Suprapubic skin (tissue), 4 donors: ENCODE measurements around the gene NCLN. TPM values are rescaled to one million over a fixed set of nuclear protein-coding genes. Genes with fewer than 3 reads are reported as not detected.

Experiments
- DNase-seq, 2 donors: peaks; one replicate each; pipeline ENCODE4 v3.0.0-alpha.2; 2019; ENCODE audit warnings: low spot score in 2 of 2
- H3K27ac ChIP-seq: fragments of 200-600 bp; sonication (generic); one replicate; pipeline ENCODE4 v1.5.1; 2019
- H3K27me3 ChIP-seq: fragments of 200-600 bp; sonication (generic); one replicate; pipeline ENCODE4 v1.5.1; 2019
- H3K36me3 ChIP-seq: fragments of 200-600 bp; sonication (generic); one replicate; pipeline ENCODE4 v1.5.1; 2019
- H3K4me1 ChIP-seq: fragments of 200-600 bp; sonication (generic); one replicate; pipeline ENCODE4 v1.5.1; 2019
- H3K4me3 ChIP-seq: fragments of 200-600 bp; sonication (generic); one replicate; pipeline ENCODE4 v1.5.1; 2019; ENCODE audit warnings: mild to moderate bottlenecking
- H3K9me3 ChIP-seq: fragments of 200-600 bp; sonication (generic); one replicate; pipeline ENCODE4 v1.5.1; 2019
- CTCF ChIP-seq, 2 donors: fragments of 200-600 bp in 1 of 2; fragments of 450-650 bp in 1 of 2; sonication (generic) in 1 of 2; IDR thresholded peaks; one replicate each; pipeline ENCODE4 v1.5.1; 2016 to 2019; ENCODE audit warnings: antibody characterized with exemption in 2 of 2, mild to moderate bottlenecking in 1 of 2, moderate library complexity in 1 of 2
- EP300 ChIP-seq: sonication (generic); formaldehyde crosslinking; IDR thresholded peaks from one replicate; pipeline ENCODE4 v1.6.1; 2017; ENCODE audit warnings: antibody characterized with exemption
- POLR2A ChIP-seq, 2 donors: fragments of 450-650 bp; IDR thresholded peaks; one replicate each; pipeline ENCODE4 v1.6.1; 2017; ENCODE audit warnings: antibody characterized with exemption in 2 of 2, mild to moderate bottlenecking in 2 of 2, moderate library complexity in 2 of 2
- POLR2AphosphoS5 ChIP-seq, 3 donors: sonication (generic); formaldehyde crosslinking; IDR thresholded peaks; one replicate each; pipeline ENCODE4 v1.6.1; 2017; ENCODE audit warnings: antibody characterized with exemption in 3 of 3
- WGBS: methylation state at CpG from one replicate; pipeline ENCODE4 v1.1.5; 2018; 5-methylcytosine and 5-hydroxymethylcytosine counted together
- total RNA-seq, 4 donors: library from RNA; depleted of rRNA; stranded (reverse); fragments of >200 nt; gene quantifications; one replicate each; pipeline ENCODE4 v1.1.0, GENCODE V29; 2016

The NCLN gene
- total RNA-seq, 4 donors from 2014 or later: 31.1 to 66.7 (median 35.0) TPM

GRCh38 chr19:3192228-3192635, 6.5 kb downstream of the NCLN start:
- TF ChIP-seq EP300 (no peak), POLR2A (IDR thresholded peaks at IDR 0.05) (no peak), CTCF (IDR thresholded peaks at IDR 0.05) (no peak), POLR2AphosphoS5 (IDR thresholded peaks at IDR 0.05) (no peak)
- no peak for DNase-seq
- peaks cover 16% of the 10 kb centered on the region for H3K4me1 ChIP-seq
- H3K4me3 ChIP-seq: no peak overlapping the region
- peaks cover 9% of the 10 kb centered on the region for H3K36me3 ChIP-seq
- no peaks in the 10 kb centered on the region for H3K9me3 ChIP-seq
- H3K27ac ChIP-seq: no peak overlapping the region
- H3K27me3 ChIP-seq: no peaks in the 10 kb centered on the region
- 93% methylated on average over 25 of the region's 32 CpGs for WGBS

- Histone ChIP-seq H3K27ac (no peak overlapping the region), H3K27me3 (no peaks in the 10 kb centered on the region), H3K4me1 (peaks cover 12% of the 10 kb centered on the region), H3K36me3 (peaks cover 9% of the 10 kb centered on the region), H3K4me3 (no peak overlapping the region), H3K9me3 (no peaks in the 10 kb centered on the region)
- 67% methylated on average over 1 of the region's 14 CpGs for WGBS
- TF ChIP-seq POLR2AphosphoS5 (IDR thresholded peaks at IDR 0.05) (no peak), CTCF (IDR thresholded peaks at IDR 0.05) (no peak), EP300 (no peak), POLR2A (IDR thresholded peaks at IDR 0.05) (no peak)
- DNase-seq: no peak
Observed at GRCh38 chr19:3192684-3193083, 7.0 kb downstream of the NCLN start.

- Histone ChIP-seq H3K4me3 (no peak overlapping the region), H3K27ac (no peak overlapping the region), H3K27me3 (no peaks in the 10 kb centered on the region), H3K9me3 (no peaks in the 10 kb centered on the region), H3K4me1 (peaks cover 4% of the 10 kb centered on the region), H3K36me3 (peaks cover 9% of the 10 kb centered on the region)
- 88% methylated on average over 19 of the region's 40 CpGs for whole genome bisulfite sequencing
- no peak for DNase-seq
- no peak for TF ChIP-seq EP300
- no peak for TF ChIP-seq POLR2A (IDR thresholded peaks at IDR 0.05)
- TF ChIP-seq POLR2AphosphoS5 (IDR thresholded peaks at IDR 0.05): no peak
- TF ChIP-seq CTCF (IDR thresholded peaks at IDR 0.05): no peak
Observed at GRCh38 chr19:3193256-3194105, 7.8 kb downstream of the NCLN start.

GRCh38 chr19:3194106-3195087, 8.7 kb downstream of the NCLN start:
- DNase-seq: no peak
- Histone ChIP-seq H3K4me1 (no peaks in the 10 kb centered on the region), H3K27me3 (no peaks in the 10 kb centered on the region), H3K36me3 (peaks cover 17% of the 10 kb centered on the region), H3K9me3 (no peaks in the 10 kb centered on the region), H3K27ac (no peak overlapping the region), H3K4me3 (no peak overlapping the region)
- WGBS: 89% methylated on average over 17 of the region's 17 CpGs
- TF ChIP-seq POLR2AphosphoS5 (IDR thresholded peaks at IDR 0.05): no peak
- no peak for TF ChIP-seq EP300
- TF ChIP-seq POLR2A (IDR thresholded peaks at IDR 0.05): no peak
- no peak for TF ChIP-seq CTCF (IDR thresholded peaks at IDR 0.05)
